Activated naive CD4-positive, alpha-beta T cell treated with anti-CD3 and anti-CD28 coated beads, Interleukin-2, amount 50 U/mL, for 24 hours (primary cell): ENCODE results near the gene ACSM6.

Source experiments
- H3K27ac Mint-ChIP-seq: one replicate; pipeline ENCODE4 v1.8.0; 2021; ENCODE audit warnings: mild to moderate bottlenecking, mixed read lengths
- H3K27me3 Mint-ChIP-seq: one replicate; pipeline ENCODE4 v1.8.0; 2021; ENCODE audit warnings: mixed read lengths
- H3K36me3 Mint-ChIP-seq: one replicate; pipeline ENCODE4 v1.8.0; 2021; ENCODE audit warnings: mixed read lengths
- H3K4me1 Mint-ChIP-seq: one replicate; pipeline ENCODE4 v1.8.0; 2021; ENCODE audit warnings: mixed read lengths
- H3K4me3 Mint-ChIP-seq: one replicate; pipeline ENCODE4 v1.8.0; 2021; ENCODE audit warnings: mild to moderate bottlenecking, mixed read lengths
- H3K9me3 Mint-ChIP-seq: one replicate; pipeline ENCODE4 v1.8.0; 2021; ENCODE audit warnings: mixed read lengths

The ACSM6 gene

GRCh38 chr10:95267251-95267650, 73.2 kb downstream of the ACSM6 start:
- no peak overlapping the region for H3K27ac Mint-ChIP-seq
- no peak overlapping the region for H3K4me3 Mint-ChIP-seq
- no peaks in the 10 kb centered on the region for H3K9me3 Mint-ChIP-seq
- no peaks in the 10 kb centered on the region for H3K4me1 Mint-ChIP-seq
- H3K27me3 Mint-ChIP-seq = peaks cover 3% of the 10 kb centered on the region
- H3K36me3 Mint-ChIP-seq = no peaks in the 10 kb centered on the region

GRCh38 chr10:95268438-95268837, 74.4 kb downstream of the ACSM6 start:
- H3K9me3 Mint-ChIP-seq = no peaks in the 10 kb centered on the region
- no peak overlapping the region for H3K27ac Mint-ChIP-seq
- no peaks in the 10 kb centered on the region for H3K4me1 Mint-ChIP-seq
- no peaks in the 10 kb centered on the region for H3K36me3 Mint-ChIP-seq
- no peak overlapping the region for H3K4me3 Mint-ChIP-seq
- no peaks in the 10 kb centered on the region for H3K27me3 Mint-ChIP-seq

GRCh38 chr10:95273393-95274312, 79.6 kb downstream of the ACSM6 start:
- Mint-ChIP-seq H3K9me3 (no peaks in the 10 kb centered on the region), H3K27ac (no peak overlapping the region), H3K36me3 (no peaks in the 10 kb centered on the region), H3K27me3 (no peaks in the 10 kb centered on the region), H3K4me3 (no peak overlapping the region), H3K4me1 (no peaks in the 10 kb centered on the region)

GRCh38 chr10:95275726-95276366, 81.8 kb downstream of the ACSM6 start:
- Mint-ChIP-seq H3K27ac (no peak overlapping the region), H3K36me3 (no peaks in the 10 kb centered on the region), H3K9me3 (no peaks in the 10 kb centered on the region), H3K27me3 (no peaks in the 10 kb centered on the region), H3K4me1 (no peaks in the 10 kb centered on the region), H3K4me3 (no peak overlapping the region)

GRCh38 chr10:95276367-95277200, 82.5 kb downstream of the ACSM6 start:
- no peak overlapping the region for H3K4me3 Mint-ChIP-seq
- no peaks in the 10 kb centered on the region for H3K27me3 Mint-ChIP-seq
- H3K9me3 Mint-ChIP-seq = no peaks in the 10 kb centered on the region
- H3K4me1 Mint-ChIP-seq = no peaks in the 10 kb centered on the region
- no peaks in the 10 kb centered on the region for H3K36me3 Mint-ChIP-seq
- H3K27ac Mint-ChIP-seq = no peak overlapping the region

- H3K27ac Mint-ChIP-seq = no peak overlapping the region
- H3K4me1 Mint-ChIP-seq = no peaks in the 10 kb centered on the region
- H3K4me3 Mint-ChIP-seq = no peak overlapping the region
- no peaks in the 10 kb centered on the region for H3K27me3 Mint-ChIP-seq
- H3K9me3 Mint-ChIP-seq = no peaks in the 10 kb centered on the region
- no peaks in the 10 kb centered on the region for H3K36me3 Mint-ChIP-seq
Observed at GRCh38 chr10:95277201-95277570, 83.1 kb downstream of the ACSM6 start.

- Mint-ChIP-seq H3K4me1 (no peaks in the 10 kb centered on the region), H3K36me3 (no peaks in the 10 kb centered on the region), H3K27me3 (no peaks in the 10 kb centered on the region), H3K27ac (no peak overlapping the region), H3K4me3 (no peak overlapping the region), H3K9me3 (no peaks in the 10 kb centered on the region)
Observed at GRCh38 chr10:95277614-95278013, 83.6 kb downstream of the ACSM6 start.
